Lower lobe of right lung (tissue), 2 donors: Measurements from ENCODE around the gene PHOSPHO2. TPM values are rescaled to one million over a fixed set of nuclear protein-coding genes. Genes with fewer than 3 reads are reported as not detected.

ENCODE experiments used
- ATAC-seq, 2 donors: fragments of 200-7000 bp; cut with Tn5 transposase; one replicate each; pipeline ENCODE4 v1.9.1; 2020 to 2022; ENCODE audit warnings: mild to moderate bottlenecking in 2 of 2, moderate library complexity in 2 of 2
- DNase-seq: peaks from one replicate; pipeline ENCODE4 v3.0.0-alpha.2; 2020
- H3K27ac ChIP-seq: fragments of 200-600 bp; one replicate; pipeline ENCODE4 v1.8.0; 2022
- H3K27me3 ChIP-seq: fragments of 200-600 bp; one replicate; pipeline ENCODE4 v1.8.0; 2022; ENCODE audit warnings: low read depth
- H3K36me3 ChIP-seq: fragments of 200-600 bp; one replicate; pipeline ENCODE4 v1.8.0; 2022; ENCODE audit warnings: mild to moderate bottlenecking
- H3K4me1 ChIP-seq: fragments of 200-600 bp; one replicate; pipeline ENCODE4 v1.8.0; 2022
- H3K4me3 ChIP-seq: fragments of 200-600 bp; one replicate; pipeline ENCODE4 v1.8.0; 2022; ENCODE audit warnings: mild to moderate bottlenecking
- H3K9me3 ChIP-seq: fragments of 200-600 bp; one replicate; pipeline ENCODE4 v1.8.0; 2022
- CTCF ChIP-seq: fragments of 200-600 bp; IDR thresholded peaks from one replicate; pipeline ENCODE4 v1.8.0; 2022; ENCODE audit warnings: antibody characterized with exemption, mild to moderate bottlenecking
- intact Hi-C: fragments of 100-400 bp; cut with DNase I; formaldehyde crosslinking; loops from one replicate; pipeline ENCODE4 v1.11.0; 2022
- total RNA-seq: library from RNA; stranded (reverse); fragmentation: NEBNext Ultra II Directional; extraction: Animal tissue kit (Norgen Biotek cat#: 25700); gene quantifications from one replicate; pipeline ENCODE4 v1.2.1, GENCODE V29; 2021
- donor health status: DM: no; HTN: yes; CAD: no; lungs with severe emphysema.

PHOSPHO2 gene
- total RNA-seq, 1 donor from 2014 or later: 6.1 TPM

GRCh38 chr2:169716938-169717690 is 22.8 kb downstream of the PHOSPHO2 start:
- intact Hi-C loops: no loop called here
- H3K27ac ChIP-seq: no peak overlapping the region
- no peak overlapping the region for H3K4me3 ChIP-seq
- no peaks in the 10 kb centered on the region for H3K27me3 ChIP-seq
- H3K9me3 ChIP-seq: no peaks in the 10 kb centered on the region
- no peaks in the 10 kb centered on the region for H3K36me3 ChIP-seq
- peaks cover 22% of the 10 kb centered on the region for H3K4me1 ChIP-seq
- TF ChIP-seq CTCF: no peak
- no peak for DNase-seq
- no peak for ATAC-seq

GRCh38 chr2:169717691-169718063 is 23.4 kb downstream of the PHOSPHO2 start:
- H3K4me1 ChIP-seq: peaks cover 22% of the 10 kb centered on the region
- intact Hi-C loops: no loop called here
- no peak overlapping the region for H3K27ac ChIP-seq
- H3K27me3 ChIP-seq: no peaks in the 10 kb centered on the region
- H3K4me3 ChIP-seq: no peak overlapping the region
- no peaks in the 10 kb centered on the region for H3K36me3 ChIP-seq
- no peak for TF ChIP-seq CTCF
- DNase-seq: no peak
- no peak for ATAC-seq
- no peaks in the 10 kb centered on the region for H3K9me3 ChIP-seq

- intact Hi-C loops: no loop called here
These were observed 24.7 kb downstream of the PHOSPHO2 start for GRCh38 chr2:169718930-169719504.

GRCh38 chr2:169721016-169721415 is 26.7 kb downstream of the PHOSPHO2 start:
- no peaks in the 10 kb centered on the region for H3K36me3 ChIP-seq
- TF ChIP-seq CTCF: no peak
- no peaks in the 10 kb centered on the region for H3K27me3 ChIP-seq
- no peak overlapping the region for H3K4me3 ChIP-seq
- DNase-seq (no peak), ATAC-seq (no peak)
- H3K4me1 ChIP-seq: peaks cover 10% of the 10 kb centered on the region
- no peak overlapping the region for H3K27ac ChIP-seq
- intact Hi-C loops: no loop called here
- no peaks in the 10 kb centered on the region for H3K9me3 ChIP-seq

More at GRCh38 chr2:169718930-169719504, 24.7 kb downstream of the PHOSPHO2 start:
- no peak for ATAC-seq
- Histone ChIP-seq H3K27ac (no peak overlapping the region), H3K9me3 (no peaks in the 10 kb centered on the region), H3K36me3 (no peaks in the 10 kb centered on the region), H3K4me1 (peaks cover 22% of the 10 kb centered on the region), H3K27me3 (no peaks in the 10 kb centered on the region), H3K4me3 (no peak overlapping the region)
- no peak for TF ChIP-seq CTCF
- DNase-seq: no peak

- intact Hi-C loops: no loop called here
- no peaks in the 10 kb centered on the region for H3K9me3 ChIP-seq
- ATAC-seq (no peak), DNase-seq (no peak)
- no peaks in the 10 kb centered on the region for H3K4me1 ChIP-seq
- H3K36me3 ChIP-seq: no peaks in the 10 kb centered on the region
- TF ChIP-seq CTCF: no peak
- H3K27me3 ChIP-seq: no peaks in the 10 kb centered on the region
- no peak overlapping the region for H3K27ac ChIP-seq
- H3K4me3 ChIP-seq: no peak overlapping the region
These were observed 32.8 kb downstream of the PHOSPHO2 start for GRCh38 chr2:169727065-169727464.
